ENCODE data around the gene ZNF618. TPM values are rescaled to one million over a fixed set of nuclear protein-coding genes. Genes with fewer than 3 reads are reported as not detected.

The ZNF618 gene
- polyA plus RNA-seq, 1 experiment = 8.7 TPM

GRCh38 chr9:114000671-114001409 is 124.7 kb downstream of the ZNF618 start:
- H3K27me3 ChIP-seq (ENCODE audit: control insufficient read depth, insufficient read depth, low read length) = no peaks in the 10 kb centered on the region
- no peaks in the 10 kb centered on the region; the same call in 1 of the 2 replicates for H3K9me3 ChIP-seq (ENCODE audit: control insufficient read depth, insufficient read depth, low read length)
- CTCF ChIA-PET = no interaction called here
- TF ChIP-seq CTCF (IDR thresholded peaks at IDR 0.05; ENCODE audit: low read depth, low read length) = no peak
- no peak overlapping the region for H3K4me3 ChIP-seq (ENCODE audit: low read depth, low read length)
- POLR2A ChIA-PET = interaction anchor here (0.5 kb wide), 1 partner anchor 1124 kb away, joined by 7 read pairs; no protein-coding TSS in a partner anchor
- no peak for DNase-seq (ENCODE audit: low read depth, low spot score)
- H3K27ac ChIP-seq (ENCODE audit: low read depth, low read length) = no peak overlapping the region

- TF ChIP-seq CTCF (IDR thresholded peaks at IDR 0.05; ENCODE audit: low read depth, low read length) = no peak
- Histone ChIP-seq H3K27ac (ENCODE audit: low read depth, low read length) (no peak overlapping the region), H3K4me3 (ENCODE audit: low read depth, low read length) (no peak overlapping the region), H3K27me3 (ENCODE audit: control insufficient read depth, insufficient read depth, low read length) (no peaks in the 10 kb centered on the region), H3K9me3 (ENCODE audit: control insufficient read depth, insufficient read depth, low read length) (no peaks in the 10 kb centered on the region; the same call in 1 of the 2 replicates)
- ChIA-PET POLR2A (interaction anchor here (0.5 kb wide), 1 partner anchor 1124 kb away, joined by 7 read pairs; no protein-coding TSS in a partner anchor), CTCF (no interaction called here)
- DNase-seq (ENCODE audit: low read depth, low spot score) = no peak
These were observed 125.2 kb downstream of the ZNF618 start for GRCh38 chr9:114001410-114001685.

GRCh38 chr9:114001794-114002261 is 125.7 kb downstream of the ZNF618 start:
- H3K27ac ChIP-seq (ENCODE audit: low read depth, low read length) = no peak overlapping the region
- H3K27me3 ChIP-seq (ENCODE audit: control insufficient read depth, insufficient read depth, low read length) = no peaks in the 10 kb centered on the region
- POLR2A ChIA-PET = no interaction called here
- H3K4me3 ChIP-seq (ENCODE audit: low read depth, low read length) = no peak overlapping the region
- DNase-seq (ENCODE audit: low read depth, low spot score) = no peak
- H3K9me3 ChIP-seq (ENCODE audit: control insufficient read depth, insufficient read depth, low read length) = no peaks in the 10 kb centered on the region; the same call in 1 of the 2 replicates
- CTCF ChIA-PET = no interaction called here
- no peak for TF ChIP-seq CTCF (IDR thresholded peaks at IDR 0.05; ENCODE audit: low read depth, low read length)

GRCh38 chr9:114002271-114002985 is 126.3 kb downstream of the ZNF618 start:
- no peak overlapping the region for H3K27ac ChIP-seq (ENCODE audit: low read depth, low read length)
- H3K27me3 ChIP-seq (ENCODE audit: control insufficient read depth, insufficient read depth, low read length) = no peaks in the 10 kb centered on the region
- H3K4me3 ChIP-seq (ENCODE audit: low read depth, low read length) = no peak overlapping the region
- POLR2A ChIA-PET = no interaction called here
- CTCF ChIA-PET = interaction anchor here (0.5 to 1.2 kb wide), 4 partner anchors 40 to 127 kb away, joined by 3 read pairs; no protein-coding TSS in a partner anchor
- no peaks in the 10 kb centered on the region; the same call in 1 of the 2 replicates for H3K9me3 ChIP-seq (ENCODE audit: control insufficient read depth, insufficient read depth, low read length)
- TF ChIP-seq CTCF (IDR thresholded peaks at IDR 0.05; ENCODE audit: low read depth, low read length) = no peak
- DNase-seq (ENCODE audit: low read depth, low spot score) = no peak

- no peak for DNase-seq (ENCODE audit: low read depth, low spot score)
- ChIA-PET CTCF (interaction anchor here (0.5 to 1.2 kb wide), 4 partner anchors 40 to 128 kb away, joined by 3 read pairs; no protein-coding TSS in a partner anchor), POLR2A (no interaction called here)
- Histone ChIP-seq H3K4me3 (ENCODE audit: low read depth, low read length) (no peak overlapping the region), H3K9me3 (ENCODE audit: control insufficient read depth, insufficient read depth, low read length) (no peaks in the 10 kb centered on the region; the same call in 1 of the 2 replicates), H3K27ac (ENCODE audit: low read depth, low read length) (no peak overlapping the region), H3K27me3 (ENCODE audit: control insufficient read depth, insufficient read depth, low read length) (no peaks in the 10 kb centered on the region)
- TF ChIP-seq CTCF (IDR thresholded peaks at IDR 0.05; ENCODE audit: low read depth, low read length) = no peak
These were observed 126.9 kb downstream of the ZNF618 start for GRCh38 chr9:114002986-114003350.
